HL-60 (cell line): ENCODE results near the gene NCK2.
A peak's percentile ranks its signal among the peaks of the same experiment; 100 is the strongest.

Source experiments
- DNase-seq, 2 experiments: peaks; one replicate each; pipeline ENCODE4 v3.0.0-alpha.2; 2010 to 2020; ENCODE audit warnings: low read depth in 1 of 2, low spot score in 1 of 2
- H3K27ac ChIP-seq: fragments of 250-450 bp; sonication (Bioruptor Pico); replicated peaks from 2 replicates; pipeline ENCODE4 v1.5.1; 2020; ENCODE audit warnings: mild to moderate bottlenecking, moderate library complexity
- H3K27me3 ChIP-seq: fragments of 250-450 bp; sonication (Bioruptor Pico); 2 replicates; pipeline ENCODE4 v1.5.1; 2021; ENCODE audit warnings: mild to moderate bottlenecking, moderate library complexity; ENCODE audit not compliant: insufficient read depth, poor library complexity, severe bottlenecking
- H3K4me3 ChIP-seq: replicated peaks from 2 replicates; pipeline ENCODE4 v1.5.1; 2011; ENCODE audit warnings: mild to moderate bottlenecking, control low read depth, low read length; ENCODE audit not compliant: insufficient read depth
- CTCF ChIP-seq: IDR thresholded peaks from one replicate; pipeline ENCODE4 v1.5.1; 2011; ENCODE audit warnings: low read length, control low read depth, inconsistent platforms; ENCODE audit not compliant: insufficient read depth
- GABPA ChIP-seq: IDR thresholded peaks from 2 replicates; pipeline ENCODE4 v1.6.1; 2012; ENCODE audit warnings: low read depth
- POLR2AphosphoS5 ChIP-seq: IDR thresholded peaks from 2 replicates; pipeline ENCODE4 v1.6.1; 2012; ENCODE audit warnings: low read depth
- SPI1 ChIP-seq: IDR thresholded peaks from 2 replicates; pipeline ENCODE4 v1.6.1; 2012; ENCODE audit warnings: low read depth, mild to moderate bottlenecking, borderline replicate concordance
- TF ChIP-seq, protein P1 (sequence below): IDR thresholded peaks from 2 replicates; pipeline ENCODE4 v1.6.1; 2012; ENCODE audit warnings: low read depth; ENCODE audit not compliant: insufficient replicate concordance

The NCK2 gene

GRCh38 chr2:105723431-105723830 is 21.3 kb upstream of the NCK2 start:
- no peak for TF ChIP-seq GABPA
- TF ChIP-seq, protein P1, sequence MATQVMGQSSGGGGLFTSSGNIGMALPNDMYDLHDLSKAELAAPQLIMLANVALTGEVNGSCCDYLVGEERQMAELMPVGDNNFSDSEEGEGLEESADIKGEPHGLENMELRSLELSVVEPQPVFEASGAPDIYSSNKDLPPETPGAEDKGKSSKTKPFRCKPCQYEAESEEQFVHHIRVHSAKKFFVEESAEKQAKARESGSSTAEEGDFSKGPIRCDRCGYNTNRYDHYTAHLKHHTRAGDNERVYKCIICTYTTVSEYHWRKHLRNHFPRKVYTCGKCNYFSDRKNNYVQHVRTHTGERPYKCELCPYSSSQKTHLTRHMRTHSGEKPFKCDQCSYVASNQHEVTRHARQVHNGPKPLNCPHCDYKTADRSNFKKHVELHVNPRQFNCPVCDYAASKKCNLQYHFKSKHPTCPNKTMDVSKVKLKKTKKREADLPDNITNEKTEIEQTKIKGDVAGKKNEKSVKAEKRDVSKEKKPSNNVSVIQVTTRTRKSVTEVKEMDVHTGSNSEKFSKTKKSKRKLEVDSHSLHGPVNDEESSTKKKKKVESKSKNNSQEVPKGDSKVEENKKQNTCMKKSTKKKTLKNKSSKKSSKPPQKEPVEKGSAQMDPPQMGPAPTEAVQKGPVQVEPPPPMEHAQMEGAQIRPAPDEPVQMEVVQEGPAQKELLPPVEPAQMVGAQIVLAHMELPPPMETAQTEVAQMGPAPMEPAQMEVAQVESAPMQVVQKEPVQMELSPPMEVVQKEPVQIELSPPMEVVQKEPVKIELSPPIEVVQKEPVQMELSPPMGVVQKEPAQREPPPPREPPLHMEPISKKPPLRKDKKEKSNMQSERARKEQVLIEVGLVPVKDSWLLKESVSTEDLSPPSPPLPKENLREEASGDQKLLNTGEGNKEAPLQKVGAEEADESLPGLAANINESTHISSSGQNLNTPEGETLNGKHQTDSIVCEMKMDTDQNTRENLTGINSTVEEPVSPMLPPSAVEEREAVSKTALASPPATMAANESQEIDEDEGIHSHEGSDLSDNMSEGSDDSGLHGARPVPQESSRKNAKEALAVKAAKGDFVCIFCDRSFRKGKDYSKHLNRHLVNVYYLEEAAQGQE, result no peak
- no peak for TF ChIP-seq SPI1
- no peak for TF ChIP-seq CTCF
- no peak for TF ChIP-seq POLR2AphosphoS5
- no peaks in the 10 kb centered on the region for H3K27me3 ChIP-seq
- H3K27ac ChIP-seq, result no peak overlapping the region
- H3K4me3 ChIP-seq, result no peak overlapping the region
- no peak for DNase-seq

- DNase-seq, result no peak
- H3K27ac ChIP-seq, result no peak overlapping the region
- no peaks in the 10 kb centered on the region for H3K27me3 ChIP-seq
- no peak overlapping the region for H3K4me3 ChIP-seq
- TF ChIP-seq, protein P1, result no peak
- no peak for TF ChIP-seq GABPA
- no peak for TF ChIP-seq SPI1
- TF ChIP-seq CTCF, result no peak
- TF ChIP-seq POLR2AphosphoS5, result no peak
Measured at GRCh38 chr2:105725388-105725787, 19.3 kb upstream of the NCK2 start.

DNA sequence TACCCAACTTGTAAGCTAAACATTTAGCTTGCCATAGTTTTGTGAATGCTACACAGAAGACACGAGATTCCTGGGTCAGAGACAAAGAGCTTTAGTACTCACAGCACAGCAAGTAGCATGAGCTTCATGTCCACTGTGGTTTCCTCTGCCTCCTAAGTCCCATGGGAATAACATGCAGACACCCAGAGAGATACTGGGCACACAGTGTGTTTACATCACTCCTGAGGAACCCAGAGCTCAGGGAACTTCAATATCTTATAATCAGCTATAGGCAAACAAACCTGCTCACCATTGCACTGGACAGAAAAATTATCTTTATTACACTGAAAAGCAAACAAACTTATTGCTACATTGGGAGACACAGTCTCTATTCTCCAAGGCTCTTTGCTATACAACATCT is 14.5 kb upstream of the NCK2 start:
- no peak overlapping the region for H3K27ac ChIP-seq
- no peaks in the 10 kb centered on the region for H3K27me3 ChIP-seq
- no peak overlapping the region for H3K4me3 ChIP-seq
- DNase-seq, result no peak
- TF ChIP-seq SPI1 (no peak), GABPA (no peak), POLR2AphosphoS5 (no peak)
- TF ChIP-seq, protein P1, result no peak

- no peak for TF ChIP-seq GABPA
- TF ChIP-seq SPI1, result peak; percentile 68
- H3K4me3 ChIP-seq, result no peak overlapping the region
- no peak overlapping the region for H3K27ac ChIP-seq
- no peak for DNase-seq
- no peaks in the 10 kb centered on the region for H3K27me3 ChIP-seq
Measured at GRCh38 chr2:105731511-105731910, 13.2 kb upstream of the NCK2 start.
